GM12892 (cell line): ENCODE measurements around the gene OR8K1. TPM values are rescaled to one million over a fixed set of nuclear protein-coding genes. Genes with fewer than 3 reads are reported as not detected.

Experiments
- DNase-seq: peaks from one replicate; pipeline ENCODE4 v3.0.0; 2011; ENCODE audit not compliant: insufficient read length
- FAIRE-seq: peaks from 2 replicates; lab custom pipeline; 2011; peaks lifted over from hg19 to GRCh38; lab: Jason Lieb, UNC
- POLR2A ChIP-seq: IDR thresholded peaks from 2 replicates; pipeline ENCODE4 v1.6.1; 2011; ENCODE audit warnings: low read depth, low read length, control low read depth
- POLR2AphosphoS5 ChIP-seq: IDR thresholded peaks from 2 replicates; pipeline ENCODE4 v1.6.1; 2011; ENCODE audit warnings: low read depth, low read length, control low read depth
- TAF1 ChIP-seq: IDR thresholded peaks from 2 replicates; pipeline ENCODE4 v1.6.1; 2011; ENCODE audit warnings: low read depth, mild to moderate bottlenecking, control low read depth, low read length, borderline replicate concordance
- polyA plus RNA-seq: library from polyadenylated mRNA; unstranded; fragments of >200 nt; gene quantifications from one replicate; pipeline ENCODE4 v1.2.1, GENCODE V29; 2012; ENCODE audit warnings: missing spikeins, inconsistent platforms; ENCODE audit not compliant: missing spikeins

The OR8K1 gene
- polyA plus RNA-seq = not detected

DNA sequence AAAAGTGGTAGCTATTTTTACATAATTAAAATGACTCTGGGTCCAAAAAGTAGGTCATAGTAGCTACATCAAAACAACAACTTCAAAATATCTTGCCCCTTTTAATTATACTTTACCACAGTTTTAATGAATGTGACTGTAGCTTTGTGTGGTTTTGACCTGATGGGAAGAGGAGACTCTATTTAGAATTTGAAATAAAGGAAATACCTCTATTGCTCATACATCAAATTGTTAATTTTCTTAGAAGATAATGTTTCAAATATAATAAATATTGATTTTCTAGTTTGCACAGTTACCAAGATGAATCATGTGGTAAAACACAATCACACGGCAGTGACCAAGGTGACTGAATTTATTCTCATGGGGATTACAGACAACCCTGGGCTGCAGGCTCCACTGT is at the start of gene OR8K1:
Gene OR8K1, plus strand, starts transcription at position 301 of the 400 bp plus-strand sequence. Its CDS starts 0 bp downstream, at position 301.
- FAIRE-seq = no peak

DNA sequence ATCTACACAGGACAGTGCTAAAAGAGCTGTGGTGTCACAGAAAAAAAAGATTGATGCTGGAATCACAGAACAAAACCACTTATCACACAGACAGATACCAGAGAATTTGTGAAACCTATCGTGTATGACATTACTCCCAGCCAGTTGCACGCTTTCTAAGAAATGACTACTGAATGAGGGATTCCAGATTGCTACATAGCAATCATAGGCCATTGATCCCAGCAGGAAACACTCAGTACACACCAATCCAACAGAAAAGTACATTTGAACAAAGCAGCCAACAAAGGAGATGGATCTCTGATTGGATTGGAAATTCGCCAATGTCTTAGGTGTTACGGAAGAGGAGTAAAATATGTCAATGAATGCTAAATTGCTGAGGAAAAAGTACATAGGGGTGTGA is 48.9 kb upstream of the OR8K1 start:
- TF ChIP-seq TAF1 (no peak), POLR2A (no peak), POLR2AphosphoS5 (no peak)
- no peak for DNase-seq
- FAIRE-seq = no peak

More for the DNA sequence above, at the start of gene OR8K1:
- DNase-seq = no peak
- TF ChIP-seq POLR2A (no peak), TAF1 (no peak), POLR2AphosphoS5 (no peak)

DNA sequence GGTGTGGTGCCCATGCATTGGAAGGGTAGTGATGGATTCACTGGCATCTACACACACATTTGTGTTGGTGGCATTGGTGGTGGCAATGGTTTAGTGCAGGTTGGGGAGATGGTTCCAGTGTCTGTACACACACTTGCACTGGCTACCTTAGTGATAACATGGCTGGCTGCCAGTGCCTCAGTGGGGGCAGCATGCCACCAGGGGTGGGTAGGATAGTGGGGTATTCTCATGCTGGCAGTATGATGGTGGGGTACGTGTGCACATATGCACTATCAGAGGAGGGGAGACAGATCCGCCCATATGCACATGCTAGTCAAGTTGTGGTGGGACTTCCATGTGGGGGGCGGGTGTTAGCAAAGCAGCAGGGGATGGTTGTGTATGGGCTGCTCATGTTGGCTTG is 38.0 kb upstream of the OR8K1 start:
- FAIRE-seq = no peak
- TF ChIP-seq TAF1 (no peak), POLR2AphosphoS5 (no peak), POLR2A (no peak)

DNA sequence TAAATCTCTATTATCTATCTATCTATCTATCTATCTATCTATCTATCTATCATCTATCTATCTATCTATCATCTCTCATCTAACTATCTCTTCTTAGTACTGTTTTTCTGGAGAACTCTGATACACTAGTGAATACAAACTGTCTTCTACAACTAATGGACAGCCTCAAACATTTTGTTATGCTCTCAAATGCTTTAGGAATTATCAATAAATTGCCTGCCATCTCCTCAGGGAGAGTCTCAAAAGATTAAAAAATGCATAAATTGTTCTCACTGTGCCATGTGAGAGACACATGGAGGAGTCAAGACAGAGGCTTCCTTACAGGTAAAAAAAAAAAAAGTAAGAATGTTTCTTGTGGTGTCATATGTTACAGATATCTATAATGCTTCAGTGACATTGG is 31.0 kb upstream of the OR8K1 start, which contains the start of gene OR8K3:
Gene OR8K3, plus strand, starts transcription at position 301 of the 400 bp plus-strand sequence. CDS start 3,163 bp downstream, outside the sequence.
- FAIRE-seq = no peak

More for the DNA sequence above, 38.0 kb upstream of the OR8K1 start:
- DNase-seq = no peak

DNA sequence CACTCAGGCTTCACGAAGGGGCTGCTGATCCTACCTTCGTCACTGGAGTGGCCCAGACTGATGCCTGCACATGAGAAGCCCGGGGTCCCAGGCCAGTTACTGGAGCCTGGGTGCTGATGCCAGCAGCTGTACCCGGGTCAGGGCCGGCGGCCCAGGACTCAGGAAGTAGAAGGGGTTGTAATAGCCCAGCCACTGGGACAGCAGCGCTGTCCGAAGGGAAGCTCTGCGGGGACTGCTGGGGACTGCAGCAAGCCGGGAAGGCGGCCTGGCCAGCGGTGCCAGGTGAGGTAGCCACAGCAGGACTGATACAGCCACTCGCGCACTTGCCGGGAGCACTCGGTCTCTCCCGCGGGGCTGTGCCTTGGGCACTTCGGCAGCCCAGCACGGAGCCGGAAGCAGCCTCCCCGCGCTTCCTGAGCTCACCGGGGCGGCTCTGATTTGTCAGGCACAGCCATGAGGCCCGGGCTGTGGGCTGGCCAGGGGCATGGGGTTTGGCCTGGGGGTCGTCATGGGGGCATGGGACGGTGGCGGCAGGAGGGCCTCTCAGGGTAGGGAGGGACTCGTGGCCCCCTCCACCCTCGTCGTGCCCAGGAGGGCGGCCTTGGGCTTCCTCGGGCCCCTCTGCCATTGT is 13.9 kb upstream of the OR8K1 start:
- DNase-seq (no peak), FAIRE-seq (no peak)
- TF ChIP-seq POLR2AphosphoS5 = no peak
- no peak for TF ChIP-seq POLR2A
- TF ChIP-seq TAF1 = no peak

More for the DNA sequence above, 31.0 kb upstream of the OR8K1 start, which contains the start of gene OR8K3:
- DNase-seq = no peak
- no peak for TF ChIP-seq POLR2A
- no peak for TF ChIP-seq POLR2AphosphoS5
- no peak for TF ChIP-seq TAF1

DNA sequence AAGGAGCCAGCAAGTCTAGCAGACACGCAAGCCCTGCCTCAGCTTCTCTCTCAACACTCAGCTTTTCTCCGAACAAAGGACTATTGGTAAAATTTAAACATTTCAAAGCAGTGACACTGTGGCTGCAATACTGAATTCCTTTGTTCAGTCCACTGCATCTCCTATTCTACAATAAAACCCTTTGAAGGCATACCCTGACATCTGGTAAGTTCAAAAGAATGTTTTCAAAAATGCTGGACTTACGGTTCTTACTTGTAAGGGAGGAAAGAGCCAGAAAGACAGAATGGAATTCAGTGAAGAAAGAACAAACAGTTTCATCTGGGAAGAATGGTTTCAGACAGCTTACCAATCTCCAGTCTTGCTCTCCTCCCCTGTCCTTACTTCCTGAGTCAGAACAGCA is 12.7 kb upstream of the OR8K1 start:
- no peak for TF ChIP-seq POLR2A
- TF ChIP-seq TAF1 = no peak
- no peak for TF ChIP-seq POLR2AphosphoS5
- DNase-seq = no peak
- FAIRE-seq = no peak

DNA sequence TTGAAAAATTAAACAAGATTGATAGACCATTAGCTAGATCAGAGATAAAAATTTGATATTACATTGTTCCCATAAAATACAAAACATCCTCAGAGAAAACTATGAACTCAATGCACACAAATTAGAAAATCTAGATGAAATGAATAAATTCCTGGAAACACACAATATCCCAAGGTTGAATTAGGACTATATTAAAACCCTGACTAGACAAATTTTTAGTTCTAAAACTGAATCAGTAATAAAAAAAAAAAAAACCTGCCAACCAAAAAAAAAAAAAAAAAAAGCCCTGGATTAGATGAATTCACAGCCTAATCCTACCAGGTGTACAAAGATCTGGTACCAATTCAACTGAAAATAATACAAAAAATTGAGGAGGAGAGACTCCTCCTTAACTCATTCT is 5.5 kb upstream of the OR8K1 start:
- FAIRE-seq (no peak), DNase-seq (no peak)
- no peak for TF ChIP-seq POLR2AphosphoS5
- no peak for TF ChIP-seq POLR2A
- no peak for TF ChIP-seq TAF1

DNA sequence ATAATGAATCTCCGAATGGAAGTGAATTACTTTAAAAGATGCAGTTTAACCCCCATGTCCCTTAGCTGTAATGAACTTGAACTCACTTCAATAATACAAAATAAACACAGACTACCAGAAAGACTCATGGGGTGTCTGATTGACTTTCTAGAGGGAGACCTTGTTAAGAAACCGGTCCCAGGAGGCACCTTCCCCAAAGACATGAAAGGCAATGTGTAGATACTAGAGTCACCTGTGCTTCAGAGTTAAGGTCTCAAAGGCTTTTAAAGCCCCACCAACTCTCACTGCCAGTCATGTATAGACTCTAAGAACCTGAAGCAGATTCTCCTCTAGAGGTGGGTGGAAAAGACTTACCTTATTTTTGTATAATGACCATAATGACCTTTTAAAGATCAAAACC is 8.2 kb downstream of the OR8K1 start, which contains the start of gene OR8J1:
Gene OR8J1, plus strand, starts transcription at position 301 of the 400 bp plus-strand sequence. CDS start 5,956 bp downstream, outside the sequence.
- DNase-seq = no peak
- TF ChIP-seq POLR2A = no peak
- TF ChIP-seq TAF1 = no peak
- no peak for TF ChIP-seq POLR2AphosphoS5
- FAIRE-seq = no peak

DNA sequence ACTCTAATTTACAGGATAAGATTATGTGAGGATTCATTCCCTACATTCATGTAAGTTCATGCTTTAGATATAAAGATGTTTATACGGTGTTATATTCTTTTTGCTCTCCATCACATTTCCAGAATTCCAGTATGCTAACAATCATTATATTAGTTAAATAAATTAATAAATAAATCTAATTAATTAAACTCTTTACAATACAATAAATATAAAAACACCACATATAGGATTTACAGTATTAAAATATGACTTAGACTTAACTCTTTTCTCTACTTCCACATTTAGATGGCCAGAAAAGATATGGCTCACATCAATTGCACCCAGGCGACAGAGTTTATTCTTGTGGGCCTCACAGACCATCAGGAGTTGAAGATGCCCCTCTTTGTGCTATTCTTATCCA is 29.5 kb downstream of the OR8K1 start, which contains the start of gene OR8U1:
Gene OR8U1, plus strand, starts transcription at position 301 of the 400 bp plus-strand sequence. Its CDS starts 0 bp downstream, at position 301.
- DNase-seq = no peak
- TF ChIP-seq POLR2A (no peak), TAF1 (no peak), POLR2AphosphoS5 (no peak)
- FAIRE-seq = no peak

DNA sequence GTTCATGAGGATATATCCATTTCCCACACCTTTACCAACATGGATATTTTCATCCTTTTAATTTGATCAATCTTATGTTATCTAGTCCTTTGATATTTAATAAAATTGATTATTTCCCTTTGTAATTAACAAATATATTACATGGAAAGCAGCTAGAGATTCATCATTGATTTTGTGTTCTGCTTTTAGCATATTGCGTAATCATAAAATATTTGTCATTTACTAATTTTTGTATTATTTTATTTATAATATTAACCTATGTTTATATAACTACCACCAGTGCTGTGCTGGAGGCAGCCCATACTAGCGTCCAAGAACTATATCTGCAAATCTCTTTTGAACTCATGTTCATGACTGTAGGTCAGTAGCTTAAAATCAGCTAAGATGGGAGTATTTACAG is 34.3 kb downstream of the OR8K1 start:
- DNase-seq (no peak), FAIRE-seq (no peak)
- TF ChIP-seq TAF1 (no peak), POLR2AphosphoS5 (no peak), POLR2A (no peak)

DNA sequence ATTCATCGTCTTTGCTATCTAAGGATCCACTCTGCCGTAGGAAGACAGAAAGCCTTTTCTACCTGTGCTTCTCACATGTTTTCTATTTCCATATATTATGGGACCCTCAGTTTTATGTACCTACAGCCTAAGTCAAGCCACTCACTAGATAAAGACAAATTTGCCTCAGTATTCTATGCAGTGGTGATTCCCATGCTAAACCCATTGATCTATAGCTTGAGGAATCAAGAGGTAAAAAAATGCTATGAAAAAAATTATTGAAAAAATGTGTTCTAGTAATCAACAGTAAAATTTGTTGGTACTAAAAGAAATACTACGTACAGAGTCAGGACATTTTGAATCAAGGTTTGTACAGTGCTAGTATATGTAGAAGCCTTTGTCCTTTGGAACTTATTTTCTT is 48.5 kb downstream of the OR8K1 start:
- no peak for DNase-seq
- TF ChIP-seq POLR2A (no peak), TAF1 (no peak), POLR2AphosphoS5 (no peak)
- no peak for FAIRE-seq

DNA sequence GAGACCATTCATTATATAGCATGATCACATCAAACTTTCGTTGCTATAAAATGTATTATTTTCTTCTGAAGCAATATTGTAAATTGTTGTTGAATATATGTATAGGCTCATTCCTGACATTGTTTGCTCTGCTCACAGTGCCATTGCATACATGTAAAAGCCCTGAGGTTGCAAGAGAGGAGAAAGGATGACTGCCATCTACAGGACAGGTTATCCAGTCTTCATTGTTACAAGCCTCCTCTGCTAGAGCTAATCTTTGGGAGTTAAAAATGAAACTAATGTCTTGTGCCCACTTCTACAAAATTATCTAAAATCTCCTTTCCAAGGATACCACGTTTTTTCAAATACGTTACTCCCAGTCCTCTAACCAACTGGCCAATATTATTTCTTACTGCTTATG is 50.2 kb downstream of the OR8K1 start:
- TF ChIP-seq POLR2A (no peak), TAF1 (no peak), POLR2AphosphoS5 (no peak)
- no peak for DNase-seq
- FAIRE-seq = no peak
